ENCODE results near the gene C4B. TPM values are rescaled to one million over a fixed set of nuclear protein-coding genes. Genes with fewer than 3 reads are reported as not detected.
"Not testable (repeated sequence)": the region's sequence is repeated elsewhere in the genome, so short reads cannot be mapped to it uniquely, and the experiment has no call there.

The C4B gene
- total and polyA plus RNA-seq, 2 experiments from 2014 or later, result 68.9 to 80.0 TPM

DNA sequence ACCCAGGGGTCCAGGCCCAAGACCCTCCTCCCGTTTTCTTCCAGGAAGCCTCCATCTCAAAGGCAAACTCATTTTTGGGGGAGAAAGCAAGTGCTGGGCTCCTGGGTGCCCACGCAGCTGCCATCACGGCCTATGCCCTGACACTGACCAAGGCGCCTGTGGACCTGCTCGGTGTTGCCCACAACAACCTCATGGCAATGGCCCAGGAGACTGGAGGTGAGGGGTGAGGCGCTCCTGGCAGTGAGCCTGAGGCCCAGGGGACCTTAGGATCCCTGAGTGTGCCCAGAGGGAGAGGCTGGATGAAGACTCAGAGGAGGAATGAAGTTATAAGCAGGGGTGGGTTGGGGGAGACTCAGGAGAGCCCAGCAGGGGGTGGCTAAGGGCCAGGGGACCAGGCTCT lies 18.2 kb upstream of the C4B start:
- not testable (repeated sequence) for H3K79me2 ChIP-seq; H3K27ac ChIP-seq; H3K4me2 ChIP-seq; H3K9me3 ChIP-seq (ENCODE audit: low read depth); H4K20me1 ChIP-seq (ENCODE audit: insufficient read depth, poor library complexity, severe bottlenecking); H3K4me1 ChIP-seq (ENCODE audit: insufficient read depth); DNase-seq (ENCODE audit: low spot score); H3K27me3 ChIP-seq; H3K36me3 ChIP-seq (replicated peaks; ENCODE audit: insufficient read depth, low read depth); H2AFZ ChIP-seq; H3K4me3 ChIP-seq; H3K9me2 ChIP-seq (replicated peaks; ENCODE audit: insufficient read depth)
- WGBS (ENCODE audit: low lambda C conversion rate, missing lambda C conversion rate), result 93% methylated on average over 6 of the region's 6 CpGs

DNA sequence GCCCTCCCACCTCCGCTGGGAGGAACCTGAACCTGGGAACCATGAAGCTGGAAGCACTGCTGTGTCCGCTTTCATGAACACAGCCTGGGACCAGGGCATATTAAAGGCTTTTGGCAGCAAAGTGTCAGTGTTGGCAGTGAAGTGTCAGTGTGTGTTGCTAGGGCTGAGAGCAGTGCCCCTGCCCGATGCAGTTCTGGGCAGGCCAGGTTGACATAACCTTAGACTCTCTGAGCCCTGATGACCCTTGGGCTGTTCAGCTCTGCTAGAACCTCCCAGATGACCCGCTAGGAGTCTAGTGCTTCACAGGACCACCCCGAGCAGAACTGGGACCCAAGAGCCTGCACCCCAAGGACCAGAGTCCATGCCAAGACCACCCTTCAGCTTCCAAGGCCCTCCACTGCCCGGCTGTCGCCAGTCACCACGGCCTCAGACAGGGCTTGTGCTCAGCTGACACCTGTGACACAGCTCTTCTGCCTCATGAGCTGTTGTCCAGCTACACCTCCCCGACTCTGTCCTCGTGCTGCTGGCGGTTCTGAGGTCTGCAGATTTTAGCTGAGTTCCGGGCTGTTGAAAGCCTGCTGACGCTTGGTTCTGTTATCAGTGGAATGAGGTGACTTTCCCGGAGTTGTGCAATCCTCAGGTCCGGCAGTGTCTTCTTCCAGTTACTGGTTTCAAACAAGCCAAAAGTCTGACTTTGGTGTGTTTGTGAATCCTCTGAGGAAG lies 11.9 kb upstream of the C4B start:
- no CpG with 5 or more reads among the region's 15 CpGs for WGBS (ENCODE audit: low lambda C conversion rate, missing lambda C conversion rate)
- not testable (repeated sequence) for H2AFZ ChIP-seq; H3K27me3 ChIP-seq; DNase-seq (ENCODE audit: low spot score); H3K9me2 ChIP-seq (replicated peaks; ENCODE audit: insufficient read depth); H4K20me1 ChIP-seq (ENCODE audit: insufficient read depth, poor library complexity, severe bottlenecking); H3K4me2 ChIP-seq; H3K36me3 ChIP-seq (replicated peaks; ENCODE audit: insufficient read depth, low read depth); H3K4me1 ChIP-seq (ENCODE audit: insufficient read depth); H3K79me2 ChIP-seq; H3K27ac ChIP-seq; H3K4me3 ChIP-seq; H3K9me3 ChIP-seq (ENCODE audit: low read depth)

DNA sequence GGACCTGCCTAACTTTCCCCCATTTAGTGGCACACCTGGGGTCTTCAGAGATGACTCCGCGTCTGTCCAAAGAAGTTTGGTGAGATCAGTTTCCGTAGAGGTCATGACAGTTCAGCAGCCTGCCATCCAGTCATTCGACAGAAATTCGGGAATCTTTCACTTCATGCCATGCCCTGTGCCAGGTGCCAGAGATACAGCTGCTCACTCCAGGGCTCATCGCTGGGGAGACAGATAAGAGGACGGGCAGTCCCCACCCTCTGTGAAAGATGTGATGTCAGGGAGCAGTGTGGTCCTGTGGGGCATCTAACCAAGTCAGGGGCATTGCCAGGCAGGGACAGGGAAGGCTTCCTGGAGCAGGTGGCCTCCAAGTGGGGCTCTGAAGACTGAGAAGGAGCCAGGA lies 11.3 kb upstream of the C4B start:
- not testable (repeated sequence) for H3K4me3 ChIP-seq; H3K9me3 ChIP-seq (ENCODE audit: low read depth); H2AFZ ChIP-seq; H3K9me2 ChIP-seq (replicated peaks; ENCODE audit: insufficient read depth); DNase-seq (ENCODE audit: low spot score); H3K36me3 ChIP-seq (replicated peaks; ENCODE audit: insufficient read depth, low read depth); H4K20me1 ChIP-seq (ENCODE audit: insufficient read depth, poor library complexity, severe bottlenecking); H3K79me2 ChIP-seq; H3K27ac ChIP-seq; H3K27me3 ChIP-seq; H3K4me1 ChIP-seq (ENCODE audit: insufficient read depth); H3K4me2 ChIP-seq
- no CpG with 5 or more reads among the region's 7 CpGs for WGBS (ENCODE audit: low lambda C conversion rate, missing lambda C conversion rate)

DNA sequence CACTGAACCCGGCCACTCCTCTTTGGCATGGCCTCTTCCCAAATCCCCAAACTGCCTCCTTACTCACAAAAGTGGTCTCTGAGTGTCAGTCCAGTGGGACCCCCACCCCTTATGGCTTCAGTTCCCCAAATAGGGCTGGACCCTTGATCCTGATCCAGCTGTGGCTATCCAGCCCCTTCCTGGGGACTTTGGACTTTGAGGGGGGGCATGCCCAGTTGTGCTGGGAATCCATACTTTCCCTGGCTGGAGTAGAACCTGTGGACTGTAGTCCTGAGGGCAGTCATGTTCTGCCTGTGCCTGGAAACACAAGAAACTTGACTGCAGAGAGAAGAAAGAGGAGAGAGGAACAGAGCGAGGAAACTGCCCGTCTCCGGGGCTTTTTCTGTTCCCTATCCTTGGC lies 10.2 kb upstream of the C4B start:
- not testable (repeated sequence) for H3K27me3 ChIP-seq; H3K27ac ChIP-seq; DNase-seq (ENCODE audit: low spot score); H3K4me3 ChIP-seq; H3K9me2 ChIP-seq (replicated peaks; ENCODE audit: insufficient read depth); H3K36me3 ChIP-seq (replicated peaks; ENCODE audit: insufficient read depth, low read depth); H3K4me1 ChIP-seq (ENCODE audit: insufficient read depth); H2AFZ ChIP-seq; H3K79me2 ChIP-seq; H4K20me1 ChIP-seq (ENCODE audit: insufficient read depth, poor library complexity, severe bottlenecking); H3K4me2 ChIP-seq; H3K9me3 ChIP-seq (ENCODE audit: low read depth)
- 100% methylated on average over 3 of the region's 4 CpGs for WGBS (ENCODE audit: low lambda C conversion rate, missing lambda C conversion rate)

DNA sequence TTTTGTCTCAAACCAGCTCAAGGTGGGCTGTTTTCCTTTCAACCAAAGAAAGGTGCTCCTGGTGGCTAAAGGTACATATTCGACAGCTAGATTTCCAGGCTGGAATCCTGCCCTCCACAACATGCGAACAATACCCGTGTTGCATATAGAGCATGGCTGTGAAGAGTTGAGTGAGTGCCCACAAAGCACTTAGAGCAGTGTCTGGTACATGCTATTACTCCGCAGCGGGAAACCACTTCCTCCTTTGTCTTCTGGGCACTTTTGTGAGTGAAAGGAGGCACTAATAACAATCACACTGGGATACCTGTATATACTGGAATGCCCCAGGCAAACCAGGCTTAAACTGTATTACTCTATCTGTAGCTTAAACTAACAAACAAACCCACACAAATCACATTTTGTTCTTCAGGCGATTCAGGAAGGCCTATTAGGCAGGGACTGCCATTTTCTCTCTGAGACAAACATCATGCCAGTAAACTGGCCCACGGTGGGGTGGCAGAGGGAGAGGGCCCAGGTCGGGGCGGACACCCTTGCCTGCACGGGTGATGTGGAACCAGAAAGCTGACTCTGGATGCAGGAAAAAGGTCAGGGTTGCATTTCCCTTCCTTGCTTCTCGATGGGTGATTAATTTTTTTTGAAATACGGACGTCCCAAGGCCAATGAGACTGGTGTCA lies 9.6 kb upstream of the C4B start:
- H3K9me3 ChIP-seq (ENCODE audit: low read depth); H3K79me2 ChIP-seq; H3K27me3 ChIP-seq; DNase-seq (ENCODE audit: low spot score); H4K20me1 ChIP-seq (ENCODE audit: insufficient read depth, poor library complexity, severe bottlenecking); H3K36me3 ChIP-seq (replicated peaks; ENCODE audit: insufficient read depth, low read depth); H3K4me3 ChIP-seq; H3K9me2 ChIP-seq (replicated peaks; ENCODE audit: insufficient read depth); H2AFZ ChIP-seq; H3K4me1 ChIP-seq (ENCODE audit: insufficient read depth); H3K4me2 ChIP-seq: not testable (repeated sequence)
- H3K27ac ChIP-seq, result peak overlapping the region; percentile 40
- WGBS (ENCODE audit: low lambda C conversion rate, missing lambda C conversion rate), result 74% methylated on average over 9 of the region's 13 CpGs

DNA sequence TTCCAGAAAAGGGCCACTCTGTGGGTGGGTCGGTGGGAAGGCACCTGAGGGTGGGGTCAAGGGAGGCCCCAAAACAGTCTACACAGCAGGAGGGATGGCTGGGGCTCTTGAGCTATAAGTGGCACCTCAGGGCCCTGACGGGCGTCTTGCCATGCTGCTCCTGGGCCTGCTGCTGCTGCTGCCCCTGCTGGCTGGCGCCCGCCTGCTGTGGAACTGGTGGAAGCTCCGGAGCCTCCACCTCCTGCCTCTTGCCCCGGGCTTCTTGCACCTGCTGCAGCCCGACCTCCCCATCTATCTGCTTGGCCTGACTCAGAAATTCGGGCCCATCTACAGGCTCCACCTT lies 9.1 kb upstream of the C4B start:
- not testable (repeated sequence) for H3K4me1 ChIP-seq (ENCODE audit: insufficient read depth); H3K4me2 ChIP-seq
- 93% methylated on average over 8 of the region's 9 CpGs for WGBS (ENCODE audit: low lambda C conversion rate, missing lambda C conversion rate)

DNA sequence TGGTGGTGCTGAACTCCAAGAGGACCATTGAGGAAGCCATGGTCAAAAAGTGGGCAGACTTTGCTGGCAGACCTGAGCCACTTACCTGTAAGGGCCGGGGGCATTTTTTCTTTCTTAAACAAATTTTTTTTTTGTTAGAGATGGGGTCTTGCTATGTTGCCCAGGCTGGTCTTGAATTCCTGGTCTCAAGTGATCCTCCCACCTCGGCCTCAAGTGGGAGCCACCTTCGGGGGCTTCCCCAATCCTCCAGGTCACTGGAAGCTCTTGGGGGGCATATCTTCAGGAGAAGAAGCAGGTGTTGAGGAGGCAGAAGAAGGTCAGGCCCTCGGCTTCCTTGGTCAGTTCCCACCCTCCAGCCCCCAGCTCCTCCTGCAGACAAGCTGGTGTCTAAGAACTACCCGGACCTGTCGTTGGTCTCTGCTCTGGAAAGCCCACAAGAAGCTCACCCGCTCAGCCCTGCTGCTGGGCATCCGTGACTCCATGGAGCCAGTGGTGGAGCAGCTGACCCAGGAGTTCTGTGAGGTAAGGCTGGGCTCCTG lies 8.5 kb upstream of the C4B start:
- WGBS (ENCODE audit: low lambda C conversion rate, missing lambda C conversion rate), result 85% methylated on average over 8 of the region's 8 CpGs
- H3K27me3 ChIP-seq; H4K20me1 ChIP-seq (ENCODE audit: insufficient read depth, poor library complexity, severe bottlenecking): not testable (repeated sequence)

More for the DNA sequence above, 9.1 kb upstream of the C4B start:
- H3K27ac ChIP-seq, result peak overlapping the region; percentile 40
- not testable (repeated sequence) for H3K9me2 ChIP-seq (replicated peaks; ENCODE audit: insufficient read depth); H3K79me2 ChIP-seq; H3K36me3 ChIP-seq (replicated peaks; ENCODE audit: insufficient read depth, low read depth); H2AFZ ChIP-seq; H3K27me3 ChIP-seq; DNase-seq (ENCODE audit: low spot score); H4K20me1 ChIP-seq (ENCODE audit: insufficient read depth, poor library complexity, severe bottlenecking); H3K9me3 ChIP-seq (ENCODE audit: low read depth); H3K4me3 ChIP-seq

DNA sequence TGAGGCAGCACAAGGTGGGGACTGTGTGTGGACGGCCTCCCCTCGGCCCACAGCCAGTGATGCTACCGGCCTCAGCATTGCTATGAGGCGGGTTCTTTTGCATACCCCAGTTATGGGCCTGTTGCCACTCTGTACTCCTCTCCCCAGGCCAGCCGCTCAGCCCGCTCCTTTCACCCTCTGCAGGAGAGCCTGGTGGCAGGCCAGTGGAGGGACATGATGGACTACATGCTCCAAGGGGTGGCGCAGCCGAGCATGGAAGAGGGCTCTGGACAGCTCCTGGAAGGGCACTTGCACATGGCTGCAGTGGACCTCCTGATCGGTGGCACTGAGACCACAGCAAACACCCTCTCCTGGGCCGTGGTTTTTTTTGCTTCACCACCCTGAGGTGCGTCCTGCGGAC lies 7.5 kb upstream of the C4B start:
- not testable (repeated sequence) for H3K4me1 ChIP-seq (ENCODE audit: insufficient read depth); H3K9me3 ChIP-seq (ENCODE audit: low read depth); H3K36me3 ChIP-seq (replicated peaks; ENCODE audit: insufficient read depth, low read depth); H3K79me2 ChIP-seq; H2AFZ ChIP-seq; H3K9me2 ChIP-seq (replicated peaks; ENCODE audit: insufficient read depth); DNase-seq (ENCODE audit: low spot score); H3K27me3 ChIP-seq; H3K4me3 ChIP-seq; H3K4me2 ChIP-seq; H3K27ac ChIP-seq; H4K20me1 ChIP-seq (ENCODE audit: insufficient read depth, poor library complexity, severe bottlenecking)
- WGBS (ENCODE audit: low lambda C conversion rate, missing lambda C conversion rate), result 89% methylated on average over 12 of the region's 12 CpGs

More for the DNA sequence above, 8.5 kb upstream of the C4B start:
- not testable (repeated sequence) for H3K9me3 ChIP-seq (ENCODE audit: low read depth); H3K9me2 ChIP-seq (replicated peaks; ENCODE audit: insufficient read depth); H3K79me2 ChIP-seq; H3K4me2 ChIP-seq; H3K27ac ChIP-seq; H3K4me3 ChIP-seq; H2AFZ ChIP-seq; DNase-seq (ENCODE audit: low spot score); H3K36me3 ChIP-seq (replicated peaks; ENCODE audit: insufficient read depth, low read depth); H3K4me1 ChIP-seq (ENCODE audit: insufficient read depth)

DNA sequence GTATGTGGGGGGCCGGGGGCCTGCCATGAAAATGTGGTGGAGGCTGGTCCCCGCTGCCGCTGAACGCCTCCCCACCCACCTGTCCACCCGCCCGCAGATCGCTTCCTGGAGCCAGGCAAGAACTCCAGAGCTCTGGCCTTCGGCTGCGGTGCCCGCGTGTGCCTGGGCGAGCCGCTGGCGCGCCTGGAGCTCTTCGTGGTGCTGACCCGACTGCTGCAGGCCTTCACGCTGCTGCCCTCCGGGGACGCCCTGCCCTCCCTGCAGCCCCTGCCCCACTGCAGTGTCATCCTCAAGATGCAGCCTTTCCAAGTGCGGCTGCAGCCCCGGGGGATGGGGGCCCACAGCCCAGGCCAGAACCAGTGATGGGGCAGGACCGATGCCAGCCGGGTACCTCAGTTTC lies 6.6 kb upstream of the C4B start:
- DNase-seq (ENCODE audit: low spot score); H3K4me1 ChIP-seq (ENCODE audit: insufficient read depth); H3K9me2 ChIP-seq (replicated peaks; ENCODE audit: insufficient read depth); H3K36me3 ChIP-seq (replicated peaks; ENCODE audit: insufficient read depth, low read depth); H3K27me3 ChIP-seq; H3K79me2 ChIP-seq; H2AFZ ChIP-seq; H4K20me1 ChIP-seq (ENCODE audit: insufficient read depth, poor library complexity, severe bottlenecking); H3K4me3 ChIP-seq; H3K9me3 ChIP-seq (ENCODE audit: low read depth); H3K27ac ChIP-seq; H3K4me2 ChIP-seq: not testable (repeated sequence)
- 90% methylated on average over 2 of the region's 24 CpGs for WGBS (ENCODE audit: low lambda C conversion rate, missing lambda C conversion rate)
